GM12878 (cell line): ENCODE measurements around the gene TRPC6. TPM values are rescaled to one million over a fixed set of nuclear protein-coding genes. Genes with fewer than 3 reads are reported as not detected.

Experiments
- ATAC-seq: fragments of 200-7000 bp; cut with Tn5 transposase; 3 replicates; pipeline ENCODE4 v1.9.1; 2020; ENCODE audit warnings: mild to moderate bottlenecking, moderate library complexity
- BruUV-seq: library from RNA; stranded (reverse); fragments of 400-500 nt; replicated peaks from 2 replicates; lab custom pipeline; 2021; lab: Mats Ljungman, UMichigan
- CTCF ChIA-PET: fragments of 300-600 bp; sonication (Branson Sonifier 250); formaldehyde crosslinking; extraction: SDS; loops from one replicate; lab custom pipeline; 2021; ENCODE audit warnings: inconsistent platforms; lab: Yijun Ruan, JAX
- POLR2A ChIA-PET: fragments of 350-600 bp; formaldehyde crosslinking; extraction: SDS; loops from one replicate; lab custom pipeline; 2021; ENCODE audit warnings: inconsistent platforms; lab: Charles Lee
- RAD21 ChIA-PET: fragments of 300-600 bp; sonication (Branson Sonifier 250); formaldehyde crosslinking; loops from one replicate; lab custom pipeline; 2023; ENCODE audit warnings: antibody characterized with exemption; ENCODE audit not compliant: unreplicated experiment; lab: Charles Lee
- SMC1A ChIA-PET: fragments of 300-600 bp; sonication (Branson Sonifier 250); formaldehyde crosslinking; loops from one replicate; lab custom pipeline; 2023; ENCODE audit not compliant: unreplicated experiment, uncharacterized antibody; lab: Charles Lee
- DNase-seq: peaks from one replicate; pipeline ENCODE4 v3.0.0-alpha.2; 2011; ENCODE audit warnings: low read depth, low spot score
- FAIRE-seq: peaks from 3 replicates; lab custom pipeline; 2011; peaks lifted over from hg19 to GRCh38; lab: Jason Lieb, UNC
- H2AFZ ChIP-seq: 2 replicates; pipeline ENCODE4 v1.6.0; 2011; ENCODE audit warnings: low read depth, low read length, control low read depth; ENCODE audit not compliant: control insufficient read depth
- H3K27ac ChIP-seq: 2 replicates; pipeline ENCODE4 v1.5.1; 2011; ENCODE audit warnings: control low read depth; ENCODE audit not compliant: control insufficient read depth, insufficient read depth
- H3K27me3 ChIP-seq, 2 experiments: replicated peaks in 1 of 2; 2 replicates each; pipeline versions ENCODE4 v1.6.0 to v1.6.1; 2011; ENCODE audit warnings: low read length in 1 of 2; ENCODE audit not compliant: control insufficient read depth in 2 of 2, insufficient read depth in 2 of 2
- H3K36me3 ChIP-seq, 2 experiments: 2 replicates each; pipeline ENCODE4 v1.5.1; 2011; ENCODE audit warnings: low read length in 1 of 2; ENCODE audit not compliant: control insufficient read depth in 2 of 2, insufficient read depth in 2 of 2
- H3K4me1 ChIP-seq: 2 replicates; pipeline ENCODE4 v1.6.1; 2011; ENCODE audit warnings: mild to moderate bottlenecking, low read length, moderate library complexity, mixed read lengths; ENCODE audit not compliant: control insufficient read depth, insufficient read depth
- H3K4me2 ChIP-seq: 2 replicates; pipeline ENCODE4 v1.6.0; 2011; ENCODE audit warnings: control low read depth; ENCODE audit not compliant: control insufficient read depth, insufficient read depth
- H3K4me3 ChIP-seq: fragments of 200-600 bp; sonication (generic); 2 replicates; pipeline ENCODE4 v1.5.1; 2016
- H3K79me2 ChIP-seq: 2 replicates; pipeline ENCODE4 v1.6.0; 2011; ENCODE audit warnings: low read length; ENCODE audit not compliant: control insufficient read depth, insufficient read depth
- H3K9ac ChIP-seq: 2 replicates; pipeline ENCODE4 v1.8.0; 2011; ENCODE audit warnings: low read length, control low read depth, mixed read lengths; ENCODE audit not compliant: control insufficient read depth, insufficient read depth
- H3K9me3 ChIP-seq: replicated peaks from 3 replicates; pipeline ENCODE4 v1.5.1; 2011; ENCODE audit warnings: mild to moderate bottlenecking, low read length; ENCODE audit not compliant: control insufficient read depth, insufficient read depth
- H4K20me1 ChIP-seq: 2 replicates; pipeline ENCODE4 v1.6.0; 2011; ENCODE audit not compliant: control insufficient read depth, insufficient read depth
- CREM ChIP-seq: IDR thresholded peaks from 2 replicates; pipeline ENCODE4 v1.6.1; 2014; ENCODE audit warnings: antibody characterized with exemption, low read depth
- FOS ChIP-seq: IDR thresholded peaks from 3 replicates; pipeline ENCODE4 v1.6.1; 2011; ENCODE audit warnings: borderline replicate concordance; ENCODE audit not compliant: insufficient read length; ENCODE audit errors: extremely low read depth
- JUND ChIP-seq: IDR thresholded peaks from 2 replicates; pipeline ENCODE4 v1.6.1; 2012; ENCODE audit warnings: low read depth, mild to moderate bottlenecking, low read length, improper control_type of control experiment, moderate library complexity
- MYB ChIP-seq: fragments of 150-350 bp; IDR thresholded peaks from 2 replicates; pipeline ENCODE4 v1.6.1; 2014; ENCODE audit warnings: mild to moderate bottlenecking, low read depth, low read length, borderline replicate concordance
- NR2C2 ChIP-seq: IDR thresholded peaks from 2 replicates; pipeline ENCODE4 v1.6.1; 2011; ENCODE audit warnings: borderline replicate concordance, low read depth; ENCODE audit not compliant: control insufficient read depth, insufficient read length
- PAX8 ChIP-seq: fragments of 450-650 bp; IDR thresholded peaks from 2 replicates; pipeline ENCODE4 v1.6.1; 2017; ENCODE audit warnings: mild to moderate bottlenecking, moderate library complexity
- SIN3A ChIP-seq: IDR thresholded peaks from 2 replicates; pipeline ENCODE4 v1.6.1; 2012; ENCODE audit warnings: low read depth, low read length, improper control_type of control experiment
- SREBF1 ChIP-seq: IDR thresholded peaks from 2 replicates; pipeline ENCODE4 v1.6.1; 2012; ENCODE audit warnings: mild to moderate bottlenecking, low read length
- WGBS: methylation state at CpG from one replicate; pipeline ENCODE4 v1.1.6; 2016; ENCODE audit warnings: low lambda C conversion rate; ENCODE audit not compliant: insufficient replicate concordance, insufficient coverage; ENCODE audit errors: missing lambda C conversion rate; 5-methylcytosine and 5-hydroxymethylcytosine counted together
- in situ Hi-C: fragments of 300-500 bp; cut with MboI; formaldehyde crosslinking; loops from 9 replicates; pipeline ENCODE4 v1.14.3; 2018; ENCODE audit warnings: mixed read lengths
- intact Hi-C: fragments of 100-400 bp; cut with micrococcal nuclease; formaldehyde crosslinking; loops from one replicate; pipeline ENCODE4 v1.14.2; 2022; ENCODE audit not compliant: unreplicated experiment
- polyA plus RNA-seq, 11 experiments: library from polyadenylated mRNA; depleted of rRNA in 4 of 11; unstranded in 6 of 11; stranded (reverse) in 5 of 11; fragments of >200 nt; fragmentation: Nextera tagmentation in 4 of 11; fragmentation: Illumina TruSeq in 1 of 11; extraction: Ambion mirVana in 4 of 11; extraction: Trizol in 1 of 11; gene quantifications; 1 replicate in 1 of 11; 2 replicates in 10 of 11; pipeline versions ENCODE4 v1.2.1 to v1.2.3, GENCODE V29; 2011 to 2016; ENCODE audit warnings: inconsistent platforms in 2 of 11, missing spikeins in 2 of 11, low read depth in 1 of 11
- total RNA-seq, 4 experiments: library from RNA; depleted of rRNA in 3 of 4; stranded (reverse); fragments of >200 nt in 3 of 4; fragmentation: Illumina TruSeq in 1 of 4; extraction: Trizol in 1 of 4; gene quantifications; 2 replicates each; pipeline versions ENCODE4 v1.2.1 to v1.2.3, GENCODE V29; 2013 to 2021
- TF ChIP-seq, protein P1 (sequence below): IDR thresholded peaks from 2 replicates; pipeline ENCODE4 v1.6.1; 2011; ENCODE audit warnings: borderline replicate concordance, low read depth, mild to moderate bottlenecking, moderate library complexity, low read length; ENCODE audit not compliant: insufficient read depth, poor library complexity, severe bottlenecking
- TF ChIP-seq, protein P2 (sequence below): IDR thresholded peaks from 2 replicates; pipeline ENCODE4 v1.6.1; 2011; ENCODE audit warnings: borderline replicate concordance, low read depth, mild to moderate bottlenecking, moderate library complexity, mixed read lengths, low read length; ENCODE audit not compliant: insufficient read depth; ENCODE audit errors: extremely low read length
- TF ChIP-seq, protein P3 (sequence below): fragments of 450-650 bp; formaldehyde crosslinking; IDR thresholded peaks from 2 replicates; pipeline ENCODE4 v1.4.0; 2022; ENCODE audit warnings: mild to moderate bottlenecking, moderate library complexity

The TRPC6 gene
- total and polyA plus RNA-seq, 10 of the 15 experiments (the other 5 are each of a cell fraction or from before 2014, with no cell fraction given) = not detected

DNA sequence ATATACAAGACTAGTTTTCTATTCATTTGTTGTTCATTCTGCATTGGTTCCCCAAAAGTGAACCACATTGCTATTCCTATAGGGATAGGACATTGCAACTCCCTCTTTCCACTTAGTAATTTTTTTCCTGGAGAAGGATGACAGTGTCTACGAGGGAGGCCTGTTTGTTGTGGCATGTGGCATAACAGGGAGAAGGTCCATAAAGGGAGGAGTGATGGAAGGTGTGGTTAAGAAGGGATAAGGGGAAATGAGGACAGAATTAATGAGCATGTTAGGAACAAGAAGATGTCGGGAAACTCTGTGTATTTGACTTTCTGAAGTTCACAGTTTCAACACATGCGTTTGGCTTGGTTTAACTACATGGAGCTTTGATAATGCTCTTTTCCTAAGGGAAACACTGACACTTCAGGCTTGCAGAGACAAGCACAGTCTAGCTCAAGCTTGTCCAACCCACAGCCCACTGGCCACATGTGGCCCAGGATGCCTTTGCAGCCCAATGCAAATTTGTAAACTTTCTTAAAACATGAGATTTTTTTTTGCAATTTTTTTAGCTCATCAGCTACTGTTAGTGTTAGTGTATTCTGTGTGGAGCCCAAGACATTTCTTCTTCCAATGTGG lies 149.7 kb downstream of the TRPC6 start:
- ChIA-PET CTCF (interaction anchor here (1.4 to 1.9 kb wide), 2 partner anchors 14 to 413 kb away, joined by 4 to 6 read pairs; no protein-coding TSS in a partner anchor), POLR2A (no interaction called here), RAD21 (no interaction called here), SMC1A (no interaction called here)
- no peaks in the 10 kb centered on the region for H3K4me1 ChIP-seq
- H3K4me2 ChIP-seq = no peak overlapping the region
- no peak overlapping the region for H3K9ac ChIP-seq
- FAIRE-seq (no peak), DNase-seq (no peak), ATAC-seq (no peak)
- WGBS = 0% methylated on average over 3 of the region's 3 CpGs
- no peaks in the 10 kb centered on the region for H3K27me3 ChIP-seq
- H3K27ac ChIP-seq = no peak overlapping the region
- no peak overlapping the region for H2AFZ ChIP-seq
- no peak for TF ChIP-seq SIN3A
- TF ChIP-seq SREBF1 = no peak
- no peaks in the 10 kb centered on the region for H3K36me3 ChIP-seq
- no TSS peak for BruUV-seq
- H3K79me2 ChIP-seq = no peaks in the 10 kb centered on the region
- H3K4me3 ChIP-seq = no peak overlapping the region
- in situ Hi-C loops (no loop called here), intact Hi-C loops (loop anchor here (10.0 kb wide), 1 partner anchor 449 kb away; no protein-coding TSS in a partner anchor)
- no peaks in the 10 kb centered on the region for H3K9me3 ChIP-seq
- H4K20me1 ChIP-seq = no peaks in the 10 kb centered on the region

DNA sequence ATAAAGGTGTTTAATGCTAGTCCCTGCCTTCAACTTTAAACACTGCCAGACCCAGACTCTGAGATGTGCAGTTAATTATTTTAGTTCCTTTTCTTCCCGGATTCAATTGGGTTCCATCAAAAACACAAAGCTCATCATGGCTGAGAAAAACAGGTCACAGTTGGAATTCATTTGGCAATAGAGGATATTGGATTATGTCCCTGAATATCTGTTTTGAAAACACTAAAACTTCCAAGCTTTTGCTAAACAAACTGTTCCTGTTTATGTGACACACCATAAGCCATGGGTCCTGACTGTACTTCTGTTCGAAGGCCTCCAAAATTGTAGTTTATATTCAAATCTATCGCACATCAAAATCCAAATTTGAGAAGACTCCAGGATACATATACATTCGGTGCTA lies 150.7 kb downstream of the TRPC6 start:
- CTCF ChIA-PET = interaction anchor here (1.4 kb wide), 1 partner anchor 15 kb away, joined by 4 read pairs; no protein-coding TSS in a partner anchor
- in situ Hi-C loops = no loop called here
- no peak for FAIRE-seq
- TF ChIP-seq PAX8 = no peak
- TF ChIP-seq, protein P1, sequence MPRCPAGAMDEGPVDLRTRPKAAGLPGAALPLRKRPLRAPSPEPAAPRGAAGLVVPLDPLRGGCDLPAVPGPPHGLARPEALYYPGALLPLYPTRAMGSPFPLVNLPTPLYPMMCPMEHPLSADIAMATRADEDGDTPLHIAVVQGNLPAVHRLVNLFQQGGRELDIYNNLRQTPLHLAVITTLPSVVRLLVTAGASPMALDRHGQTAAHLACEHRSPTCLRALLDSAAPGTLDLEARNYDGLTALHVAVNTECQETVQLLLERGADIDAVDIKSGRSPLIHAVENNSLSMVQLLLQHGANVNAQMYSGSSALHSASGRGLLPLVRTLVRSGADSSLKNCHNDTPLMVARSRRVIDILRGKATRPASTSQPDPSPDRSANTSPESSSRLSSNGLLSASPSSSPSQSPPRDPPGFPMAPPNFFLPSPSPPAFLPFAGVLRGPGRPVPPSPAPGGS = no peak
- no peak for TF ChIP-seq JUND
- TF ChIP-seq, protein P2, sequence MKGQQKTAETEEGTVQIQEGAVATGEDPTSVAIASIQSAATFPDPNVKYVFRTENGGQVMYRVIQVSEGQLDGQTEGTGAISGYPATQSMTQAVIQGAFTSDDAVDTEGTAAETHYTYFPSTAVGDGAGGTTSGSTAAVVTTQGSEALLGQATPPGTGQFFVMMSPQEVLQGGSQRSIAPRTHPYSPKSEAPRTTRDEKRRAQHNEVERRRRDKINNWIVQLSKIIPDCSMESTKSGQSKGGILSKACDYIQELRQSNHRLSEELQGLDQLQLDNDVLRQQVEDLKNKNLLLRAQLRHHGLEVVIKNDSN = no peak
- TF ChIP-seq FOS = no peak
- no peak for TF ChIP-seq MYB
- TF ChIP-seq CREM = no peak
- TF ChIP-seq NR2C2 = no peak
- TF ChIP-seq, protein P3, sequence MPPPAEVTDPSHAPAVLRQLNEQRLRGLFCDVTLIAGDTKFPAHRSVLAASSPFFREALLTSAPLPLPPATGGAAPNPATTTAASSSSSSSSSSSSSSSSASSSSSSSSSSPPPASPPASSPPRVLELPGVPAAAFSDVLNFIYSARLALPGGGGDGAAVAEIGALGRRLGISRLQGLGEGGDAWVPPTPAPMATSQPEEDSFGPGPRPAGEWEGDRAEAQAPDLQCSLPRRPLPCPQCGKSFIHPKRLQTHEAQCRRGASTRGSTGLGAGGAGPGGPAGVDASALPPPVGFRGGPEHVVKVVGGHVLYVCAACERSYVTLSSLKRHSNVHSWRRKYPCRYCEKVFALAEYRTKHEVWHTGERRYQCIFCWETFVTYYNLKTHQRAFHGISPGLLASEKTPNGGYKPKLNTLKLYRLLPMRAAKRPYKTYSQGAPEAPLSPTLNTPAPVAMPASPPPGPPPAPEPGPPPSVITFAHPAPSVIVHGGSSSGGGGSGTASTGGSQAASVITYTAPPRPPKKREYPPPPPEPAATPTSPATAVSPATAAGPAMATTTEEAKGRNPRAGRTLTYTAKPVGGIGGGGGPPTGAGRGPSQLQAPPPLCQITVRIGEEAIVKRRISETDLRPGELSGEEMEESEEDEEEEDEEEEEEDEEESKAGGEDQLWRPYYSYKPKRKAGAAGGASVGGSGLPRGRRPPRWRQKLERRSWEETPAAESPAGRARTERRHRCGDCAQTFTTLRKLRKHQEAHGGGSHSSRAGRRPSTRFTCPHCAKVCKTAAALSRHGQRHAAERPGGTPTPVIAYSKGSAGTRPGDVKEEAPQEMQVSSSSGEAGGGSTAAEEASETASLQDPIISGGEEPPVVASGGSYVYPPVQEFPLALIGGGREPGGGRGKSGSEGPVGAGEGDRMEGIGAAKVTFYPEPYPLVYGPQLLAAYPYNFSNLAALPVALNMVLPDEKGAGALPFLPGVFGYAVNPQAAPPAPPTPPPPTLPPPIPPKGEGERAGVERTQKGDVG = no peak

More for the DNA sequence above, 150.7 kb downstream of the TRPC6 start:
- WGBS = 39% methylated on average over 4 of the region's 4 CpGs
- intact Hi-C loops = loop anchor here (10.0 kb wide), 1 partner anchor 448 kb away; no protein-coding TSS in a partner anchor
- Histone ChIP-seq H3K4me1 (no peaks in the 10 kb centered on the region), H3K27me3 (no peaks in the 10 kb centered on the region), H2AFZ (no peak overlapping the region), H3K9ac (no peak overlapping the region), H3K27ac (no peak overlapping the region), H4K20me1 (no peaks in the 10 kb centered on the region), H3K9me3 (no peaks in the 10 kb centered on the region), H3K36me3 (no peaks in the 10 kb centered on the region), H3K4me3 (no peak overlapping the region), H3K4me2 (no peak overlapping the region), H3K79me2 (no peaks in the 10 kb centered on the region)
- DNase-seq (no peak), ATAC-seq (no peak)
- ChIA-PET POLR2A (no interaction called here), SMC1A (no interaction called here), RAD21 (no interaction called here)
- BruUV-seq = no TSS peak
